Sigmoid colon (tissue), 4 donors: ENCODE results near the gene OLFM1.

Experiments
- EP300 ChIP-seq, 4 donors: sonication (generic); formaldehyde crosslinking; IDR thresholded peaks; one replicate each; pipeline ENCODE4 v1.6.1; 2017; ENCODE audit warnings: antibody characterized with exemption in 4 of 4
- TF ChIP-seq, protein P1 (sequence below), 4 experiments: fragments of 450-650 bp in 3 of 4; fragments of 200-600 bp in 1 of 4; IDR thresholded peaks; one replicate each; pipeline ENCODE4 v1.5.1; 2016 to 2019; ENCODE audit warnings: antibody characterized with exemption in 4 of 4, mild to moderate bottlenecking in 3 of 4, moderate library complexity in 2 of 4

GRCh38 chr9:135145312-135145711 lies 57.8 kb downstream of the OLFM1 start:
- TF ChIP-seq EP300 (IDR thresholded peaks at IDR 0.05): no peak
- TF ChIP-seq, protein P1, sequence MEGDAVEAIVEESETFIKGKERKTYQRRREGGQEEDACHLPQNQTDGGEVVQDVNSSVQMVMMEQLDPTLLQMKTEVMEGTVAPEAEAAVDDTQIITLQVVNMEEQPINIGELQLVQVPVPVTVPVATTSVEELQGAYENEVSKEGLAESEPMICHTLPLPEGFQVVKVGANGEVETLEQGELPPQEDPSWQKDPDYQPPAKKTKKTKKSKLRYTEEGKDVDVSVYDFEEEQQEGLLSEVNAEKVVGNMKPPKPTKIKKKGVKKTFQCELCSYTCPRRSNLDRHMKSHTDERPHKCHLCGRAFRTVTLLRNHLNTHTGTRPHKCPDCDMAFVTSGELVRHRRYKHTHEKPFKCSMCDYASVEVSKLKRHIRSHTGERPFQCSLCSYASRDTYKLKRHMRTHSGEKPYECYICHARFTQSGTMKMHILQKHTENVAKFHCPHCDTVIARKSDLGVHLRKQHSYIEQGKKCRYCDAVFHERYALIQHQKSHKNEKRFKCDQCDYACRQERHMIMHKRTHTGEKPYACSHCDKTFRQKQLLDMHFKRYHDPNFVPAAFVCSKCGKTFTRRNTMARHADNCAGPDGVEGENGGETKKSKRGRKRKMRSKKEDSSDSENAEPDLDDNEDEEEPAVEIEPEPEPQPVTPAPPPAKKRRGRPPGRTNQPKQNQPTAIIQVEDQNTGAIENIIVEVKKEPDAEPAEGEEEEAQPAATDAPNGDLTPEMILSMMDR (IDR thresholded peaks at IDR 0.05): no peak
